Caki2 (cell line): ENCODE data around the gene VPS37C. TPM values are rescaled to one million over a fixed set of nuclear protein-coding genes. Genes with fewer than 3 reads are reported as not detected.

ENCODE experiments used
- DNase-seq: peaks from one replicate; pipeline ENCODE4 v3.0.0-alpha.2; 2015; ENCODE audit warnings: low read depth
- in situ Hi-C: cut with HindIII; loops from 2 replicates; pipeline ENCODE4 v1.10.0; 2016; ENCODE audit warnings: low sequenced_read_pairs, low pct_unique_long_range_greater_than_20kb, mixed read lengths
- total RNA-seq: library from RNA; depleted of rRNA; stranded (reverse); fragments of >200 nt; shearing (Covaris generic); gene quantifications from 2 replicates; pipeline ENCODE4 v1.2.3, GENCODE V29; 2014; ENCODE audit warnings: low replicate concordance

The VPS37C gene
- total RNA-seq, 1 experiment from 2014 or later = 20.8 TPM

GRCh38 chr11:61124574-61125309 is 36.5 kb downstream of the VPS37C start:
- DNase-seq = no peak
- in situ Hi-C loops = no loop called here

- in situ Hi-C loops = no loop called here
- no peak for DNase-seq
These were observed 37.3 kb downstream of the VPS37C start for GRCh38 chr11:61123775-61124571.

DNA sequence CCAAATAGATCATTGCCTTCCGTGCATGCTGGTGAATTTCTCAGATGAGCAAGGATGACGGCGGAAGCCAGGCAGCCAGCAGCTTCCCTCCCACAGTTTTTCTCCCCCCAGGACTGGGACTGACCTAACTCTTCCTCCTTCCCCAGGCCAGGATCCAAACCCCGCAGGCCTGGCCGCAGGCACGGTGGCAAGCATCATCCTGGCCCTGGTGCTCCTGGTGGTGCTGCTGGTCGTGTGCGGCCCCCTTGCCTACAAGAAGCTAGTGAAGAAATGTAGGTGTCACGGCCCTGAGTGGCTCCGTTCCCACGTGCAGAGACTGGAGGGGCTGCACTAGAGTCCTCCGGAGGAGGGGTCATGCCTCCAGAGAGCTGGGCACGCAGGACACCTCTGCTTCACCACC is 38.5 kb downstream of the VPS37C start:
- DNase-seq = no peak
- in situ Hi-C loops = no loop called here

- DNase-seq = no peak
- in situ Hi-C loops = no loop called here
These were observed 39.3 kb downstream of the VPS37C start for GRCh38 chr11:61121917-61122316.

- DNase-seq = no peak
- in situ Hi-C loops = no loop called here
These were observed 39.9 kb downstream of the VPS37C start for GRCh38 chr11:61121192-61121831.

DNA sequence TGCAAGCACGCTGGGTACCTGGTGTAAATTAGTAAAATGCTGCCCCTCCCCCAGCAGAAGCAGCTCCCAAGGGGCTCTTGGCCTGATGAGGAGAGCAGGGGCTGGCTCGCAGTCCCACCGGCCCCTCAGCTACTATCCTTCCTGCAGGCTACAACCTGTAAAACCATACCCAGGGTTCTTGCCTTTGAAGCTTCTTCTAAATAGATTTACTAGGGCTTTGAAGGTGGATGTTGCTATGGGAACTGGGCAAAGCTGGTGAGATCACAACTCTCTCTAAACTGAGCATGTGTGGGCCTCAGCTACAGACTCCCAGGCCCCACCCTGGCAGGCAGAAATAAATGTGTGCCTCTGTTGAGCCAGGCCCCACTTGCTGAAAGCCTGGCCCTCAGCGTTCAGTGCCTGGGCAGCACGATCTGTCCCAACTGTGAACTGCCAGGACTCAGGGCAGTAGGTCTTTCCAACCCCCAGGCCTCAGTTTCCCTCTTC is 40.5 kb downstream of the VPS37C start:
- in situ Hi-C loops = no loop called here
- no peak for DNase-seq

- in situ Hi-C loops = no loop called here
- no peak for DNase-seq
These were observed 41.0 kb downstream of the VPS37C start for GRCh38 chr11:61120099-61120705.

DNA sequence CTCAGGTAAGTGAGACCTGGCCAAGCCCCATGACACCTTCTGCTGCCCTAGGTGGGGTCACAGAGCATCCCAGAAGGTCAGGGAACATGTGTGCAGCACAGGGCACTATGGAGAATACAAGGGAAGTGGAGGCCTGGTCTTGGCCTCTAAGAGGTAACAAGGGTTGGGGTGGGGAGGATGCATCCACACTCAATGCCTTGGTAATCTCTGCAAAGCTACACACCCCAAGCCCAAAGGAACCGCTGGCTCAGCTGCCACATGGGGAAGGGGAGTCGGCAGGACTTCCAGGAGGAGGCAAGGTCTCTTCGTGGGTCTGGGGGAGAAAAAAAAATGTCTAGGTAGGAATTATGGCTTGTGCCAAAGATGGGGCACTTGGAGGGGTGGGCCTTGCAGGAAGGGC is 41.7 kb downstream of the VPS37C start:
- no peak for DNase-seq
- in situ Hi-C loops = no loop called here

DNA sequence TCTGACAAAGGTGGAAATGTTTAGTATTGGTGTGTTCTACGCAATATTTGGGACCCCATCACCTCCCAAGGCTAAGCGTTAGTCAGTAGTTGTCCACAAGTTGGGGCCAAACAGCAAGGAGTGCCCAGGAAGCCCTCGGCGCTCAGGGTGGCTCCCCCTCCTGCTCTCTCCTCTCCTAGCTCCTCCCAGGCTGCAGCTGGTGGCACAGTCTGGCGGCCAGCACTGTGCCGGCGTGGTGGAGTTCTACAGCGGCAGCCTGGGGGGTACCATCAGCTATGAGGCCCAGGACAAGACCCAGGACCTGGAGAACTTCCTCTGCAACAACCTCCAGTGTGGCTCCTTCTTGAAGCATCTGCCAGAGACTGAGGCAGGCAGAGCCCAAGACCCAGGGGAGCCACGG is 42.2 kb downstream of the VPS37C start:
- in situ Hi-C loops = no loop called here

GRCh38 chr11:61118406-61118805 is 42.8 kb downstream of the VPS37C start:
- in situ Hi-C loops = no loop called here
- no peak for DNase-seq

More for the DNA sequence above, 42.2 kb downstream of the VPS37C start:
- DNase-seq = no peak

GRCh38 chr11:61118004-61118403 is 43.2 kb downstream of the VPS37C start:
- in situ Hi-C loops = no loop called here
- no peak for DNase-seq

- no peak for DNase-seq
- in situ Hi-C loops = no loop called here
These were observed 44.1 kb downstream of the VPS37C start for GRCh38 chr11:61117168-61117520.

DNA sequence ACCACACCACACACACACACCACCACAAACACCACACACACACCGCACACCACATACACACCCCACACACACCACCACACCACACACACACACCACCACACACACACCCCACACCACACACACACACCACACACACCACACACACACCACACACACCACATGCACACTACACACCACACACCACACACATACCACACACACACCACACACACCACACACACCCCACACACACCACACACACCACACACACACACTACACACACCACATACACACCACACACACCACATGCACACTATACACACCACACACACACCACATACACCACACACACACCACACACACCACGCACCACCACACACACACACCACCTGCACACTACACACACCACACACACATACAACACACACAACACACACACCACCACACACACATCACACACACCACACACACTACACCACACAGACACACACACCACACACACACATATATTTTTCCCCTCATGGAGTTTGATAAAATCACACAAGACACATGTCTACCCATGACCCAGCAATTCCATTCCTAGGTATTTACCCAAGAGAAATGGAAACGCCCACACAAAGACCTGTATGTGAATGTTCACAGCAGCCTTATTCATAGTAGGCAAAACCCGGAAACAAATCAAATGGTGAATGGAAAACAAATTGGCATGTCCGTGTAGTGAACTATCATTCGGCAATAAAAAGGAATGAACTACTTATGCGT is 44.6 kb downstream of the VPS37C start:
- in situ Hi-C loops = no loop called here
- no peak for DNase-seq

DNA sequence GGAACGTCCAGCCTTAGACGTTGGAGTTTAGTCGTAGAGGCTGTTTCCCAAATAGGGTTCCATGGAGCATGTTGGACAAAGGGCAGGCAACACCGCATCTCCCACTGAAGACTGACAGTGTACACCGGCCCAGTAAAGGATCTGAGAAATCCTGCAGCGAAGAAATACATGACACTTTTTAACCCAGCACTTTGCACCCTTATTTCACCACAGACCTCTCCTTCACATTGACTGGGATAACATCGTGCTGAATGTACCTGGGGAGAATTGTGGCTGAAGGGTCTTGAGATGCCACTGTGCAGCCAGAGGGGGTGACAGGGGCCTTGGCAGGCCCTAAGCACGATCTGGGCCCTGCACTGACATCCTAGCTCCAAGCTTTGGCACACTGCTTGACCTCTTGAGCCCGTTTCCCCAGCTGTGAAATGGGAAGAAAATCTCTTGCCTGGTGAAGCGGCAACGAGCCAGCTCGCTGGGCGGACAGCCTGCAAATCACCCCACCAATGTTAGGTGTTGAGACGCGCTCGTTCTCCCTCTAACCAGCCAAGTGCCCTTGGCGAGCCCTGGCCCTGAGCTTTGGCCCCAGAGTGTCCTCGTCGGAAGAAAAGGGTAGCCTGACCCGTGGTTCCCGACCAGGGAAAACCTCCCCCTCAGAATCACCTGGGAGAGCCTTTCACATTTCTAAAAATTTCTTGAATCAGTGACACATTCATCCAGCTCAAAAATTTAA is 45.6 kb downstream of the VPS37C start:
- in situ Hi-C loops = no loop called here
- DNase-seq = no peak

GRCh38 chr11:61114913-61115312 is 46.3 kb downstream of the VPS37C start:
- in situ Hi-C loops = no loop called here
- no peak for DNase-seq

DNA sequence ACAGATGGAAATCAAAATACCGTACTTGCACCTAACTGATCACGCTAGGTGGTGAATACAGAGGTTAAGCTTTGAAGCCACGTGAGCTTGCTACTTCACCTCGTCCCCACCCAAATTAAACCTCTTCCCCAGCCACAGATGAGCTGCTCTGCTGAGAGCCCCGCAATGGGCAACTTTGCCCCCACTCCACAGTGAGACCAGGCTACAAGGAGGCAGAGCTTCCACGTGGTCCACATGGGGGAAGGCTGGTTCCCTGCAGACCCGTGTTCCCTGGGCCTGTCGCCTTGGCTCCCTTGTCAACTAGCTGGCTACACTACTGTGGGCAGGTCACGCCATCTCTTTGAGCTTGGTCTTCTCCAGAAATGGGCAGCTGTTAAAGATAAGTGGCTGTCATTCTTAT is 48.0 kb downstream of the VPS37C start:
- no peak for DNase-seq
- in situ Hi-C loops = no loop called here

GRCh38 chr11:61112575-61112974 is 48.7 kb downstream of the VPS37C start:
- DNase-seq = no peak
- in situ Hi-C loops = no loop called here
